Ecto neural progenitor cell (in vitro differentiated cells): Measurements from ENCODE around the gene SS18L1.
A peak's percentile ranks its signal among the peaks of the same experiment; 100 is the strongest.
"Not testable (repeated sequence)": the region's sequence is repeated elsewhere in the genome, so short reads cannot be mapped to it uniquely, and the experiment has no call there.

Source experiments
- DNase-seq: peaks from one replicate; pipeline ENCODE4 v3.0.0-alpha.2; 2018; ENCODE audit warnings: low spot score

SS18L1 gene, protein sequence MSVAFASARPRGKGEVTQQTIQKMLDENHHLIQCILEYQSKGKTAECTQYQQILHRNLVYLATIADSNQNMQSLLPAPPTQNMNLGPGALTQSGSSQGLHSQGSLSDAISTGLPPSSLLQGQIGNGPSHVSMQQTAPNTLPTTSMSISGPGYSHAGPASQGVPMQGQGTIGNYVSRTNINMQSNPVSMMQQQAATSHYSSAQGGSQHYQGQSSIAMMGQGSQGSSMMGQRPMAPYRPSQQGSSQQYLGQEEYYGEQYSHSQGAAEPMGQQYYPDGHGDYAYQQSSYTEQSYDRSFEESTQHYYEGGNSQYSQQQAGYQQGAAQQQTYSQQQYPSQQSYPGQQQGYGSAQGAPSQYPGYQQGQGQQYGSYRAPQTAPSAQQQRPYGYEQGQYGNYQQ

DNA sequence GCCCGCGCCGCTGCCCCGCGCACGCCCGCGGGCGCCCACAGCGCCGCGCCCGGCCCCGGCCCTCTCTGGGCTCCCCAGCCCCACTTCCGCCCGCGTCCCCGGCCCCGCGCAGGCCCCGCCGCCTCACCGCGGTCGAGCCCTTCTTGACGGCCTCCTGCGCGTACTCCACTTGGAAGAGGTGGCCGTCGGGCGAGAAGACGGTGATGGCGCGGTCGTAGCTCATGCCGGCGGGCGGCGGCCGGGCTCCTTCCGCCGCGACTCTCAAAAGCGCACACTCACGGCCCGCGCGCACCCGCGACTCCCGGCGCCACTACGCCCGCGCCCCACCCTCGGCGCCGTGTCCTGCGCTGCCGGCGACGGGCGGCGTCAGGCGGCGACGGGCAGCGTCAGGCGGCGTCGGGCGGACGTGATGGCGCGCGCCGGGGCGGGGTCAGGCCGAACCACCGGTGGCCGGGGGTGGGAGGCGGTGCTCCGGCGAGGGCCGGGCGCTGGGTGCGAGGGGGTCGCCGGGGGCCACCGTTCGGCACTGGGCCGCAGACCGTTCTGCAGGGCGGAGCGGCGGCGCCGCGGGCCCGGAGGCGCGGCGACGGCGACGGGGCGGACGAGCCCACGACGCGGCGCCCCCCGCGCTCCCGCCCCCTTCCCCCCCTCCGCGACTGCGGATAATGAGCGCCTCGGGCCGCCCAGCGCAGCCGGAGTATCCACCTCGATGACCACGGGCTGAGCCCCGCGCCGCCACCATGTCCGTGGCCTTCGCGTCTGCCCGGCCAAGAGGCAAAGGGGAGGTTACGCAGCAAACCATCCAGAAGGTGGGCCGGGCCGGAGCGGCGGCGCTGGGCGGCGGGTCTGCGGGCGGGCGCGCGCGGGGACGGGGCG is at the start of gene SS18L1, which contains the start of gene PSMA7:
SS18L1 (plus strand) TSS at position 689 of the 876 bp plus-strand sequence; CDS start at position 741, 52 bp downstream.
PSMA7 (minus strand) TSS at position 314 of the 876 bp plus-strand sequence; CDS start at position 223, 91 bp downstream.
- DNase-seq: peak; percentile 91

GRCh38 chr20:62096421-62097380 is 46.9 kb upstream of the SS18L1 start:
- DNase-seq: no peak

DNA sequence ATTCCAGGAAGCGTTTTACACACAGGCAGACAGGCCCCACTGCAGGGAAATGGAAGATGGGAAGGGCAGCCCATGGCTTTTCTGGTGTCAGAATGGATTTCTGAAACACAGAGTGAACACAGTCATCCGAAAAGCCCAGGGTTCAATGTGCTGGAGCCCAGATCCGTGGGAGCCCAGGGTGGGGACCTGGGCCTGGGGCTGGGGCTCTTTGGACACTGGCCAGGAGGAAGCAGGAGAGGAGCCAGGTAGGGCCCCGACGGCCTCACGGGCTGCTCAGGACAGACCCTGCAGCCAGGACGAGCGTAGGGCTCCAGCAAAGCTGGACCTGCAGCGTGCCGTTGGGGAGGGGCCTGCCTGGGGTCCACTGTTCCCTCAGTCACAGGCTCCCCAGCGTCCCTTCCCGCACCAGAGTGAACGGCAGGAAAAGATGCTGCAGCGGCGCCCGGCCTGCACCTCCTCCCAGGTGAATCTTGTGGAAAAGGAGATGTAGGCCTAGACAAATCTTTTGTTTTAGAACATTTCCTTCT is 45.6 kb upstream of the SS18L1 start:
- no peak for DNase-seq

GRCh38 chr20:62101078-62101477 is 42.5 kb upstream of the SS18L1 start:
- DNase-seq: no peak

DNA sequence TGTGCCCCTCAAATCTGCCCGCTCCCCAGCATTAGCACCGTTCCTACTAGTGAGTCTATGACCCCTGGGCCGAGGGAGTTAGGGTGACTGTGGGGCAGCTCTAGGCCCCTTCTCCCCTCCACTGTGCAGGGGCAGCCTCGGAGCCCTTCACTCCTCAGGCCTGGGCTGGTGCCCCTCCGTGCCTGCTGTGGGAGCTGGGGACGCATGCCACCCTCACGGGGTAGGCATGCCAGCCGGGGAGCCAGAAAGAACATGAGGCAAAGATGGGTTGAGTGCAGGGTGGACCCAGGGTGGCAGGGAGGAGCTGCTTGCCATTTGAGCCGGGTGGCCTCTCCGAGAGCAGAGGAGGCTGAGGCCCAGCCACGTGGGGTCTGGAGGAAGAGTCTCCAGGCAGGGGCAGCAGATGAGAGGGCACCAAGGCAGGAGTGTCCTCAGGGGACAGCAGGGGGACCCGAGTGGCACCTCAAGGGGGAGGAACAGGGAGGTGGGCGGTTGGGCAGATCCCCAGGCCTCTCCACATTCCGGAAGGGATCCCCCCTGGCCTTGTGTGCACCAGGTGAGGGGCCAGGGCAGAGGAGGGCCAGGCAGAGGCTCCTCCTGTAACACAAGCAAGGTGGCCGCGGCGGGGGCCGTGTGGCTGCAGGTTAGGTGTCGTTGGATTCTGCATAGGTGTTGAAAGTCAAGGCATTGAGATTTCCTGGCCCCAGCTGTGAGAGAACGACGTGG is 39.9 kb upstream of the SS18L1 start:
- DNase-seq: peak; percentile 43

- no peak for DNase-seq
Observed at GRCh38 chr20:62104234-62104789, 39.3 kb upstream of the SS18L1 start.

DNA sequence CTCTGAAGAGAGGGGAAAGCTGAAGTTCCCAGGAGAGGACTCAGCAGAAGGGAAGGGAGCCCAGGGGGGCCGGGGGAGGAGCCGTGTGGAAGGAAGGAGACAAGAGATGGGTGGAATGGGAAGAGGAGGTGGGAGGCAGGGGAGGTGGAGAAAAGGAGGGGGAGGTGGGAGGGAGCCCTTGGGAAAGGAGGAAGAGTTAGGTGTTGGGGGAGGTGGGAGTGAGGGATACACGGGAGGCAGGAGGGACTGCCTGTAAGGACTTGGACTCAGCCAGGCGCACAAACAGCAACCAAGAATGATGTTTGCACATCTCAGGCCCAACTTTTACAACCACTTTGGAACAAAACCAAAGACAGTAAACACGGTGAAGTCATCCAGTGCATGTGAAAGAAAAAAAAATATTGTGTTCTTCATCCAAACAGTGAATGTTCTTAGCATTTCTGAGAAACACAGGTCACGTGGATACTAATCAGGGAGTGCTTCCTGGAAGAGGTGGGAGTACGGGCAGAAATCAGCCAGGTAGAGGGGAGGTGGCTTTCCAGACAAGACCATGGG is 38.7 kb upstream of the SS18L1 start:
- DNase-seq: no peak

DNA sequence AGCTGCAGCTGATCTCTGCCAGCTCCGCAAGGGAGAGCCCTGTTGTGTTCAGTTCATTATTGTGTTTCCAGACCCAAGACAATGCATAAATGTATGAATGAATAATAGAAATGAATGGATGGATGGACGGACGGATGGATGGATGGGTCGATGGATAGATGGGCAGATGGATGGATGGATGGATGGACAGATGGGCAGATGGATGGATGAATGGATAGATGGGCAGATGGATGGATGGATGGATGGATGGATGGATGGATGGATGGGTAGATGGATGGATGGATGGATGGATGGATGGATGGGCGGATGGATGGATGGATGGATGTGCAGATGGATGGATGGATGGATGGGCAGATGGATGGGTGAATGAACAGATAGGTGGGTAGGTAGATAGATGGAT is 38.0 kb upstream of the SS18L1 start:
- no peak for DNase-seq

- DNase-seq: no peak
Observed at GRCh38 chr20:62111148-62111547, 32.4 kb upstream of the SS18L1 start.

DNA sequence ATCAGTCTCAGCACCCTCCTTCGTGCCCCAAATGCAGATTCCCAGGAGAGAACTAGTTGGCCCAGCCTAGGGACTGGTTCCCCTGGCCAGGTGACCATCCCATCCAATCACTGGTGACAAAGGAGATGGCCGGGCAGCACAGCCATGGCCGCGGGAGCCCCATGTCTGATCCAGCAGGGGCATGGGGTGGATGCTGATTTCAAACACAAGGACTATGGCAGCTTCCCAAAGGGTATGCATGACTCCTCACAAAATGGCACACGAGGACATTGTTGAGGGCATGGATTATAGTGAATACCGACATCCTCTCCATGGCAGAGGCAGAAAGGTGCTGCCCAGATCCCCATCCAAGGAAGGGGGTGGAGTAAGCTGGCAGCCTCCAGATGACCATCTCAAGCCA is 31.2 kb upstream of the SS18L1 start:
- DNase-seq: no peak

- DNase-seq: peak; percentile 30
Observed at GRCh38 chr20:62114894-62115293, 28.7 kb upstream of the SS18L1 start.

- not testable (repeated sequence) for DNase-seq
Observed at GRCh38 chr20:62115800-62116407, 27.7 kb upstream of the SS18L1 start.

- no peak for DNase-seq
Observed at GRCh38 chr20:62116558-62117361, 26.8 kb upstream of the SS18L1 start.

DNA sequence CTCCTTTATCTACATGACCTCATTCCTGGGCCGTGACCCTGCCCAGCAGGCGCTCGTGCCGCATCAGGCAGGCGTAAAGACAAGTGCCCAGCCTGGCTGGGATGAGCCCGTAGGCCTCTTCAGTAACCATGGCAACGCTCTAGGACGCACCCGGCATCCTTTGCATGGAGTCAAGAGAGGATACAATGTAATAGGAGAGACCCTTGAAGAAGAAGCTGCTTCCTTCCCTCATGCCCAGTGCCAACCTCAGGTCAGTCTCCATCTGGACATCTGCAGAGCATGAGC is 26.3 kb upstream of the SS18L1 start:
- DNase-seq: peak; percentile 67

- DNase-seq: no peak
Observed at GRCh38 chr20:62117658-62118057, 25.9 kb upstream of the SS18L1 start.

- no peak for DNase-seq
Observed at GRCh38 chr20:62118113-62119043, 25.2 kb upstream of the SS18L1 start.

DNA sequence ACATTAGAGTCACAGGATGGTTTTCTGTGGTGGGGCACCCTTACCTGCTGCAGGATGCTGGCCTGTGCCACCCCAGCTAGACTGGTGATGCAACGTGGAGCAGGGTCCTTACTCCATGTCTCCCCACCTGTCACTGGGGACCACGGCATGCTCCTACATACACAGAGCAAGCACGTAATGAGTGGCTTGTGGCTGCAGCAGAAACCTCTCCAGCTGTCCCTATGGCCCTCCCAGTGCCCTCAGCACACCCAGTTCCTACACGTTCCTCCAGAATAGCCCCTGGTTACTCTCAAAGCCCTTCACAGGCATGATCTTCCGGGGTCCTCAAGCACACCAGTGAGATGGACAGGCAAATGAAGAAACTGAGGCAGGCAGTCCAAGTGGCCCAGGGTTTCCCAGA is 24.5 kb upstream of the SS18L1 start:
- no peak for DNase-seq
